Measurements from ENCODE around the gene TSC22D1. TPM values are rescaled to one million over a fixed set of nuclear protein-coding genes. Genes with fewer than 3 reads are reported as not detected.

Gene TSC22D1
- total and polyA plus RNA-seq, 2 of the 4 experiments (the other 2 are of a cell fraction): 30.8 to 42.2 TPM

DNA sequence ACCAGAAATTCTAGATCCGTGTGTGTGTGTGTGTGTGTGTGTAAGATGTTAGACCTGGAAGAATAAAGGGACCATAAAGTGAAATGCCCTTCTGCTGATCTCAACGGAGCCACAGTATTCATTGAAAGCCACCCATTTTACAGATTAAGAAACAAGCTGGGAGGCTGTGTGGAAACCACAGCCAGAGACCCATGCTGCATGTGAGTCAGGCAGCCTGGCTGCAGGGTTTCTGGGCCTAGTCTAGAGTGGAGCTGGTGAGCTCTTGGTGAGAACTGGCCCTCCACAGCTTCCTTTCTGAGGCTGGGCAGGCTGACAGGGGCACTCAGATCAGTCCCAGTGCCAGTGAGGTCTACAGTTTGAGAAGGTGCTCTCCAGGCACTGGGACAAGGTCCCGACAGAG lies 127.3 kb downstream of the TSC22D1 start:
- H2BK15ac ChIP-seq (ENCODE audit: low read depth, low read length): no peak overlapping the region
- no peak overlapping the region for H3K23ac ChIP-seq (ENCODE audit: low read depth, low read length)
- in situ Hi-C loops (cut with MboI; ENCODE audit: low sequenced_read_pairs): no loop called here
- H3K79me1 ChIP-seq (ENCODE audit: low read depth in 1 of 2, low read length in 2 of 2): peaks cover 26 to 48% of the 10 kb centered on the region in 2 experiments
- WGBS, 2 experiments (ENCODE audit: extremely low coverage in 2 of 2, insufficient read length in 1 of 2): 100% methylated on average over 1 of the region's 3 CpGs; no CpG with 5 or more reads in 1 of the 2 experiments
- no peak overlapping the region for H4K91ac ChIP-seq (ENCODE audit: insufficient read depth, low read depth, low read length)
- peaks cover 9% of the 10 kb centered on the region for H3K4me1 ChIP-seq (ENCODE audit: control insufficient read depth, insufficient read depth, low read length)
- no peak for DNase-seq
- CTCF ChIA-PET: interaction anchor here (1.0 kb wide), 1 partner anchor 544 kb away, joined by 3 read pairs; no protein-coding TSS in a partner anchor
- H3K27ac ChIP-seq (ENCODE audit: insufficient read depth, low read length): no peak overlapping the region
- no peak for ATAC-seq (ENCODE audit: low read depth)
- POLR2A ChIA-PET (ENCODE audit: unreplicated experiment): interaction anchor here (0.9 kb wide), 1 partner anchor 14 kb away, joined by 6 read pairs; no protein-coding TSS in a partner anchor
- no peaks in the 10 kb centered on the region for H3K9me3 ChIP-seq (ENCODE audit: control insufficient read depth, insufficient read depth, low read length)
- no peak overlapping the region for H2AK5ac ChIP-seq (ENCODE audit: low read depth, low read length)
- H3K36me3 ChIP-seq (ENCODE audit: control insufficient read depth, insufficient read depth, low read length): no peaks in the 10 kb centered on the region
- no peak overlapping the region for H3K4me3 ChIP-seq (ENCODE audit: insufficient read depth, low read depth, low read length)
- no peak overlapping the region for H4K8ac ChIP-seq (ENCODE audit: low read depth in 2 of 2, low read length in 2 of 2)
- H3K18ac ChIP-seq (ENCODE audit: low read depth, low read length): no peak overlapping the region
- no TSS peak for BruUV-seq (replicated peaks)
- H3K56ac ChIP-seq (ENCODE audit: extremely low read depth, insufficient read depth, low read length): no peak overlapping the region
- no peak overlapping the region for H2BK20ac ChIP-seq (ENCODE audit: low read depth, low read length)
- no peak overlapping the region for H3K4ac ChIP-seq (ENCODE audit: low read depth, low read length)
- no peak overlapping the region for H2AK9ac ChIP-seq (replicated peaks; ENCODE audit: low read depth, low read length, poor library complexity)
- no peak overlapping the region for H3K4me2 ChIP-seq (ENCODE audit: low read depth, low read length)
- peaks cover 27% of the 10 kb centered on the region for H4K20me1 ChIP-seq (ENCODE audit: insufficient read depth, low read length)
- H3K9me1 ChIP-seq (ENCODE audit: insufficient read depth, low read length): peaks cover 5% of the 10 kb centered on the region; the same call in 1 of the 2 replicates
- intact Hi-C loops (cut with micrococcal nuclease): no loop called here
- H3K27me3 ChIP-seq (ENCODE audit: control insufficient read depth, insufficient read depth, low read length): no peaks in the 10 kb centered on the region
- H2BK5ac ChIP-seq (ENCODE audit: low read depth, low read length, poor library complexity, severe bottlenecking): no peak overlapping the region
- no peak overlapping the region for H3K9ac ChIP-seq (ENCODE audit: low read depth, low read length)
- TF ChIP-seq RAD21 (IDR thresholded peaks at IDR 0.05; ENCODE audit: low read length): no peak
- H2AFZ ChIP-seq (replicated peaks; ENCODE audit: low read length, poor library complexity): no peak overlapping the region
- no peak overlapping the region for H3K14ac ChIP-seq (replicated peaks; ENCODE audit: low read depth, low read length)
- dilution Hi-C loops (cut with HindIII; ENCODE audit: low sequenced_read_pairs, unreplicated experiment): no loop called here
- no peak overlapping the region for H4K5ac ChIP-seq (ENCODE audit: low read depth, low read length)
- H2BK120ac ChIP-seq (ENCODE audit: low read depth, low read length): no peak overlapping the region

Data from IMR-90 (cell line).